ENCODE measurements around the gene POU2AF3.
"Not testable (repeated sequence)": the region's sequence is repeated elsewhere in the genome, so short reads cannot be mapped to it uniquely, and the experiment has no call there.

Gene POU2AF3, protein sequence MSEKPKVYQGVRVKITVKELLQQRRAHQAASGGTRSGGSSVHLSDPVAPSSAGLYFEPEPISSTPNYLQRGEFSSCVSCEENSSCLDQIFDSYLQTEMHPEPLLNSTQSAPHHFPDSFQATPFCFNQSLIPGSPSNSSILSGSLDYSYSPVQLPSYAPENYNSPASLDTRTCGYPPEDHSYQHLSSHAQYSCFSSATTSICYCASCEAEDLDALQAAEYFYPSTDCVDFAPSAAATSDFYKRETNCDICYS

DNA sequence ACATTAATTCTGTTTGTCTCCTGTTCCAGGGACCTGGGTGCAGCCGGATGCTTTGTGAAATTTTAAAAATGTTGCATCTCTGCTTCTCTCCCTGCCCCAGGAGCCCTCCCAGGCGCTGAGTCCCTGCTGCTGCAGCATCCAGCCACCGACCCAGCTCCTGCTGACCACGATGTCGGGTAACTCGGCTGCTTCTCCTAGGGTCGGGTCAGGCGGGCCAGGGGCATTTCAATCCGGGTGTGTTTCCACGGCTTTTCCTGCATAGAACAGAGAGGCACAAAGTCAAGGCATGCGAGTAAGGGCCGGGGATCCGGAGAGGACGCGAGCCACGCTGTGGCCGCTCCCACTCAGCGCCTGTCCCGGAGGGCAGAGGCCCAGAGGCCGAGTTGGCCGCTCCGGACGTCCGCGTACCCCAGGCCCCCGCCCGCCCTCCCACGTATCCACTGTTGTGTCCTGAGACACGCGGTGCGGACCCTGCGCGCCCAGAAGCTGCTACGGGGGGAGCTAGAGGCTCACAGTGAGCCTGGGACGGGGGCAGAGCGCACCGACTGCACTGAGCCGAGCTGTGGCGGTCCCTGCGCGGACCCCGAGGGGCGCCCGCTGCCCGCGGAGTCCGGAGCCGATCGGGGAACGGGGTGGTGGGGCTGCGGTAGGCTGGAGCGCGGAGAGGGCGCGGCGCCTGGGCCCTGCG lies at the start of gene POU2AF3:
Gene POU2AF3 (plus strand): TSS at position 134 of the 688 bp plus-strand sequence. CDS start 36 bp downstream, at position 170.
- no peak for DNase-seq

- DNase-seq: no peak
These were observed 47.4 kb upstream of the POU2AF3 start for GRCh38 chr11:111250936-111251335.

GRCh38 chr11:111253131-111253530 lies 45.2 kb upstream of the POU2AF3 start:
- DNase-seq: no peak

- DNase-seq: no peak
These were observed 44.7 kb upstream of the POU2AF3 start for GRCh38 chr11:111253630-111254029.

GRCh38 chr11:111258046-111258445 lies 40.3 kb upstream of the POU2AF3 start:
- no peak for DNase-seq

DNA sequence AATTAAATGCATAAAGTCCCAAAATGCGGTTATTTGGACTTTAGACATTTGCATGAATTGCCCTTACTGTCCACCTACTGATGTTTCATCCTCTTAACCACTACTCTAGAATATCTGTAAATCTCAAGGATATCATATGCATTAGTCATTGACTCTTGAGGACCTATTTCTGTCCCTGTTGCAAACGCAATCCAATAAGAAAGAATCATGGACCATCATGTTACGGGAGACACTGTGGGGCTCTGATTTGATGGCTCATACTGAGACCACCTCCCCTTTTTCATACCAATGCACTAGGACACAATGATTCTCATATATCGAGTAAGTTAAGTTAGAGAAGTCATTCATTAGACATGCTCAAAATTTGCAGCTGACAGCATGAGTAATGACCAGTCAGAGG lies 38.5 kb upstream of the POU2AF3 start:
- DNase-seq: no peak

GRCh38 chr11:111260811-111261210 lies 37.5 kb upstream of the POU2AF3 start:
- no peak for DNase-seq

DNA sequence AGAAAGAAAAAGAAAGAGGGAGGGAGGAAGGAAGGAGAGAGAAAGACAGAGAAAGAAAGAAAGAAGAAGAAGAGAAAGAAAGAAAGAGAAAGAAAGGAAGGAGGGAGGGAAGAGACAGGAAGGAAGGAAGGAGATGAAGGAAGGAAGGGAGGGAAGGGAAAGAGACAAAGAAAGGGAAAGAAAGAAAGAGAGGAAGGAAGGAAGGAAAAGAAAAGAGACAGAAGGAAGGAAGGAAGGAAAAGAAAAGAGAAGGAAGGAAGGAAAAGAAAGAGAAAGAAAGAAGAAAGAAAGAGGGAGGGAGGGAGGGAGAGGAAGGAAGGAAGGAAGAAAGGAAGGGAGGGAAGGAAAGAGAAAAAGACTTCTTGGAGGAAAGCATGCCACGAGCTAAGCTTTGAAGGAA lies 33.7 kb upstream of the POU2AF3 start:
- DNase-seq: no peak

DNA sequence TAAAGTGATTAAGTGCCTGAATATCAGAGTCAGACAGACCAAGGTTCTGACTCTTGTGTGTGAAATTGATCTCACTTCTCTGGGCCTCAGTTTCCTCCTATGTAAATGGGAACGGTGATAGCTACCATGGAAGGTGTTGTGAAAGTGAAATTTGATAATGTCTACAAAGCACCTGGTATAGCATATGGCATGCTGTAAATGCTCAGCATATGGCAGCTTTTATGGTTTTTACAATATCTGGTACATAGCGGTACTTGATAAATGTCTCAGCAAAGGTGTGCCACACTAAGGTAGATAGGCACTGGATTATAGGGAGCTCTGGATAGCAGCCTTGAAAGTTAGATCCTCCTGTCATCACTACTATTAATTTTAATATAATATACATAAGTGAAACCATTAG lies 32.9 kb upstream of the POU2AF3 start:
- no peak for DNase-seq

DNA sequence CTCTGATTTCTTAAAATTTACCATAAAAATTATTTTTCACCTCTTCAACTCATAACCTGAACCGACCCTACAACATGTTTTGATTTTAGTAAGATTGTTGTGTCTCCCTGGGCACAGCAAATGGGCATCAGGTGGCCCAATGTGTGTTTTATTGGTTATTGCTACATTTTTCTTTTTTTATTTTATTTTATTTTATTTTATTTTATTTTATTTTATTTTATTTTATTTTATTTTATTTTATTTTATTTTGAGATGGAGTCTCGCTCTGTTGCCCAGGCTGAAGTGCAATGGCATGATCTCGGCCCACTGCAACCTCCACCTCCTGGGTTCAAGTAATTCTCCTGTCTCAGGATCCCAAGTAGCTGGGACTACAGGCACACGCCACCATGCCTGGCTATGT lies 30.0 kb upstream of the POU2AF3 start:
- DNase-seq: not testable (repeated sequence)

GRCh38 chr11:111269146-111269868 lies 29.0 kb upstream of the POU2AF3 start:
- no peak for DNase-seq

DNA sequence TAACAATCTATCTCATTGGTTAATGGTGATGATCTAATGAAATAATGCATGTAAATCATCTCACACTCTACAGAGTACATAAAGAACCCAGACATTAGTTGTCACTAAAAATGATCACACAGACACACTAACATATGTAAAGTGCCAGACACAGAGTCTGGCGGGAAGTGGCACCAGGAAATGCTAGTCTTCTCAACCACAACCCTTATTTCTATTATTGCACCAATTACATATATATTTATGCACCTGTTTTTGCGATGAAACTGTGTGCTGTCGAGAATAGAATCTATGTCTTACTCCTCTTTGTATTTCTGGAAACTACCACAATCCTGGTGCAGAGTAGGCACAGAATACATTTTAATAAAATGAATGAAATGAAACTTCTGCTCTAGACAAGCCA lies 25.9 kb upstream of the POU2AF3 start:
- DNase-seq: no peak

- DNase-seq: no peak
These were observed 15.7 kb upstream of the POU2AF3 start for GRCh38 chr11:111282562-111283075.

GRCh38 chr11:111283945-111284481 lies 14.3 kb upstream of the POU2AF3 start:
- no peak for DNase-seq

GRCh38 chr11:111285189-111286091 lies 12.9 kb upstream of the POU2AF3 start:
- DNase-seq: no peak

DNA sequence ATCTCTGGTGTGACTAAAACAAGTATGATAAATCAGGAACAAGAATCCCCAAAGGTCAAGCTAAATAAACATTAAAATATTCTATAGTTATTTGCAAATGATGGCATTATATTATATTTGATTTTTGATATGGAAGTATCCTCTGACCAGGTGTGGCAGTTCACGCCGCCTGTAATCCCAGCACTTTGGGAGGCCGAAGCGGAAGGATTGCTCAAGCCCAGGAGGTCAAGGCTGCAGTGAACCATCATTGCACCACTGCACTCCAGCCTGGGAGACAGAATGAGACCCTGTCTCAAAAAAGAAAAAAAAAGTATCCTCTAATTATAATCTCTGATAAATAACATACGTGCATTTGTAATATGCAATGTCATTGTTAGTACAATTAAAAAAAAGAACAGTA lies 6.6 kb upstream of the POU2AF3 start:
- DNase-seq: no peak

GRCh38 chr11:111292408-111292807 lies 5.9 kb upstream of the POU2AF3 start:
- DNase-seq: not testable (repeated sequence)

DNA sequence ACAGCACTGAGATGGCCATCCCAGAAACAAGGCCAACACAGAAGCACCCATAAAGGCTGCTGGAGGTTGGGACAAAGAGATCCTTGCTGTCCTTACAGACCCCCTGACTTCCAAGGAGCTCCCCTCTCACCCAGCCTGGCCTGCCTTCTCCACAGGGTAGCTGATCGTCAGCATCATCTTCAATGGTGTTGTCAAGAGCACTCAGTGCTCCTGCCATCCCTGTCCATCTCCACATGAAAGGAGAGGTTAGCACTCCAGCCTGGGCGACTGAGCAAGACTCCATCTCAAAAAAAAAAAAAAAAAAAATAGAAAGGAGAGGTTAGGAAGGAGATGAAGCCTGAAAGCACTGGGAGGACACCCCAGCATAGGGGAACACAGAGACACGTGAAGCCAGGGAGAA lies 2.1 kb upstream of the POU2AF3 start:
- no peak for DNase-seq

- no peak for DNase-seq
These were observed 650 bp upstream of the POU2AF3 start for GRCh38 chr11:111297696-111298095.

GRCh38 chr11:111299101-111300026 lies 1.0 kb downstream of the POU2AF3 start:
- DNase-seq: no peak

- no peak for DNase-seq
These were observed 2.2 kb downstream of the POU2AF3 start for GRCh38 chr11:111300569-111300968.

All from activated CD4-positive, alpha-beta T cell treated with anti-CD3 and anti-CD28 coated beads, Interleukin-2, Interleukin-6, amounts not matched to agents 100 ng/mL and 50 ng/mL, durations not matched to agents 16 hours and 8 hours (primary cell).